Measurements from ENCODE around the gene TERT. TPM values are rescaled to one million over a fixed set of nuclear protein-coding genes. Genes with fewer than 3 reads are reported as not detected.

Gene TERT
- total RNA-seq, 1 donor from 2014 or later: not detected

- intact Hi-C loops (cut with DNase I): no loop called here
- DNase-seq (ENCODE audit: missing footprints) (peak; percentile 44), ATAC-seq (no peak)
Measured at GRCh38 chr5:1218351-1219080, 76.4 kb downstream of the TERT start.

GRCh38 chr5:1217596-1218206 is 77.2 kb downstream of the TERT start:
- ATAC-seq (no peak), DNase-seq (ENCODE audit: missing footprints) (peak; percentile 25)
- intact Hi-C loops (cut with DNase I): no loop called here

- DNase-seq (ENCODE audit: missing footprints) (peak; percentile 60), ATAC-seq (no peak)
- intact Hi-C loops (cut with DNase I): no loop called here
Measured at GRCh38 chr5:1216918-1217295, 78.0 kb downstream of the TERT start.

- DNase-seq (ENCODE audit: missing footprints) (peak; percentile 52), ATAC-seq (no peak)
- intact Hi-C loops (cut with DNase I): no loop called here
Measured at GRCh38 chr5:1216211-1216917, 78.5 kb downstream of the TERT start.

GRCh38 chr5:1215320-1216096 is 79.4 kb downstream of the TERT start:
- DNase-seq (ENCODE audit: missing footprints): no peak
- intact Hi-C loops (cut with DNase I): no loop called here
- no peak for ATAC-seq

- no peak for DNase-seq (ENCODE audit: missing footprints)
- ATAC-seq: no peak
- intact Hi-C loops (cut with DNase I): no loop called here
Measured at GRCh38 chr5:1214936-1215220, 80.0 kb downstream of the TERT start.

GRCh38 chr5:1214163-1214935 is 80.5 kb downstream of the TERT start:
- no peak for DNase-seq (ENCODE audit: missing footprints)
- intact Hi-C loops (cut with DNase I): no loop called here
- ATAC-seq: no peak

DNA sequence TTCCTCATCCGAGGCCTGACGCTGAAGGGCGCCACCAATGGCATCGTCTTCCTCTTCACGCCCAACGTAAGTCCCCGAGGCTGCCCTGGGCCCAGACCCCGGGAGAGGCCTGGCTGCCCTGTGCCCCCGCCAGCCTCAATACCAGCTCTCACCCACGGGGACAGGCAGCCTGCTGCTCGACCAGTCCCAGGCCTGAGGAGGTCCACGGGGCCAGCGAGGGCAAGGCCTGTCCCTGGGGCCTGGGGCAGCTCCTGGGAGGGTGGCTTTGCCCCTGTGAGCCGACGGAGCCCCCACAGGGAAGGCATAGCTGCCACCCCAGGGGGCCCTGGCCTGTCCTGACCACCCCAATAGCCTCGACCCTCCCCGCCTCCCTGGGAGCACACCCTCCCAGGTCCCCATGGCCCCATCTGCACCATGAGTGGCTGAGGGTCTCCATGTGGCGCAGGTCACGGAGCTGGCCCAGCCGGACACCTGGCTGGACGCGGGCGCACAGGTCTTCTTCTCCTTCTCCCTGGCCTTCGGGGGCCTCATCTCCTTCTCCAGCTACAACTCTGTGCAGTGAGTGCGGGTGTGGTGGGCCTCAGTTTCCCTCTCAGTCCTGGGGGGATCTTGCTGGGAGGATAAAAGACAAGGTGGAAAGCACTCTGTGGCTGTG is 81.2 kb downstream of the TERT start:
- no peak for ATAC-seq
- no peak for DNase-seq (ENCODE audit: missing footprints)
- intact Hi-C loops (cut with DNase I): no loop called here

DNA sequence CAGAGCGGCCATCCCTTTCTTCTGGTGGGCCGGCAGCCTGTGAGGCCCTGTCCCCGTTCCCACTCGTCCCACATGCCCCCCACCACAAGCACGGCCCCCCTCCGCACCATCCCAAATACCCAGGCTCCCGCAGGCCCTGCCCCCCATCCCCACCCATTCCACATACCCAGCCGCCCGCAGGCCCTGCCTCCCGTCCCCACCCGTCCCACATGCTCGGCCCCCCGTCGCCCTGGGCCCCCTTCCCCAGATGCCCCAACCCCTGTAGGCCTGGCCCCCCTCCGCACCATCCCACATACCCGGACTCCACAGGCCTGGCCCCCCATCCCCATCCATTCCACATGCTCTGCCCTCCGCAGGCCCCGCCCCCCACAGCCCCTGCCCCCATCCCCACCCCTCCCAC is 82.0 kb downstream of the TERT start:
- DNase-seq (ENCODE audit: missing footprints) (no peak), ATAC-seq (no peak)
- intact Hi-C loops (cut with DNase I): no loop called here

GRCh38 chr5:1212271-1212670 is 82.6 kb downstream of the TERT start:
- no peak for DNase-seq (ENCODE audit: missing footprints)
- ATAC-seq: no peak
- intact Hi-C loops (cut with DNase I): no loop called here

DNA sequence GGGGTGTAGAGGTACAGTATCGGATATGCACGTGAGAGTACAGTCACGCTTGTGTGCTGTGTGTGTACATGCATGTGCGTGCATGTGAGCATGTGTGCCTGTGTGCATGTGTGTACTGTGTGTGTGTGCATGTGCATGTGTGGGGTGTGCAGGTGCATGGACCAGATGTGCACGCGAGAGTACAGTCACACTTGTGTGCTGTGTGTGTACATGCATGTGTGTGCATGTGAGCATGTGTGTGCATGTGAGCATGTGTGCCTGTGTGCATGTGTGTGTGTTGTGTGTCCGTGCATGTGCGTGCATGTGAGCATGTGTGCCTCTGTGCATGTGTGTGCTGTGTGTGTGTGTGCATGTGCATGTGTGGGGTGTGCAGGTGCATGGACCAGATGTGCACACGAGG is 83.2 kb downstream of the TERT start:
- no peak for DNase-seq (ENCODE audit: missing footprints)

DNA sequence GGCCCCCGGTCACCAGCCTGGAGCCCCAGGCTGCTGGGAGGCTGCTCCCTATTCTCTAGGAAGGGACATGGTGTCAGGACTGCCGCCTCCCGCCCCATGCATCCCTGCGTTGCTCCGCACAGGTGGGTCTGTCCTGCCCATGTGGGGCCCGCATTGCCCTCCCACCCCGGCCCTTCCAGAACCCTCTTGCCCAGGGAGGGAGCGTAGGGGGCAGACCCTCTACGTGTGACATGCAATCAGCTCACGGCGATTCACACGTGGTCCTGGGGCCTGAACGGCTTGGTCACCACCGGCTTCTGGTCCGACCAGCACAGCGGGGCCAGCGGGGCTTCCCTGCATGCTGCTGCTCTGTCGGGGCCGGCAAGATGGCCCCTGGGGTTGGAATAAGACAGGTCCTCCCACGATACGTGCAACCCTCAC is 84.0 kb downstream of the TERT start:
- ATAC-seq (no peak), DNase-seq (ENCODE audit: missing footprints) (no peak)
- intact Hi-C loops (cut with DNase I): no loop called here

More for the DNA sequence above, 83.2 kb downstream of the TERT start:
- ATAC-seq: no peak
- intact Hi-C loops (cut with DNase I): no loop called here

DNA sequence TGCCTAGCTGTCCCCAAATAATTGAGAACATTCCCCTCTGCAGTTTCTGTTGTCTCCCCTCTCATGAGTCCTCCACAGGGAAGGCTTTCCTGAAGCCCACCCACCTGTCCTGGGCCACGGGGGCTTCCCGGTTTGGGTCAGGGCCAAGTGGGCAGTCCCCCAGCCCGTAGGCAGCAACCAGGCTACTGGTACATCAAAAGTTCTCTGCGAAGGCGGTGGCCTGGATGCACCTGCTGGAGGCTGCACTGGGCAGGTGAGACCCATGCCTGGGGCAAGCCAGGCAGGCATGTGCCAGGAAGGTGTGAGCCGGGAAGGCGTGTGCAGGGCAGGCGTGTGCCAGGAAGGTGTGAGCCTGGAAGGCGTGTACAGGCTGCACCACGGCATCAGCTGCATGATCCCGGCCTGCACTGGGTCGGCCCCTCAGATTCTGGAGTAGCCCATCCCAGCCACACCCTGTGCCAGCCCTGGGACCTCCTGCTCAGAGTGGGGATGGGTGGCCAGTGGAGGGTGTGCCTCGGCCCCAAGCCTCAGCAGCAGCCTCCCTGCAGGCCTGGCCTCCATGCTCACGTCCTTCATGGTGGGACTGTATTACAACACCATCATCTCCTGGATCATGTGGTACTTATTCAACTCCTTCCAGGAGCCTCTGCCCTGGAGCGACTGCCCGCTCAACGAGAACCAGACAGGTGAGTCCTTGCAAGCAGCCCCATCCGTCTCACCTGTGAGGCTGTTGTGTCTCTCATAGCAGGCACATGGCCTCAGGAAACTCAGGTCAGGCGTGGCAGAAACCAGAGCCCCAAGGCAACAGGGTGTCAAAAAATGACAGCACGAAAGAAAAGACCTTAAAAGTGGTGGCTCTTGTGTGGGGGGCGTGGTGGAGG is 84.7 kb downstream of the TERT start:
- intact Hi-C loops (cut with DNase I): no loop called here
- DNase-seq (ENCODE audit: missing footprints) (no peak), ATAC-seq (no peak)

GRCh38 chr5:1209489-1209852 is 85.4 kb downstream of the TERT start:
- DNase-seq (ENCODE audit: missing footprints): no peak
- no peak for ATAC-seq
- intact Hi-C loops (cut with DNase I): no loop called here

- intact Hi-C loops (cut with DNase I): no loop called here
- no peak for DNase-seq (ENCODE audit: missing footprints)
- no peak for ATAC-seq
Measured at GRCh38 chr5:1208743-1209488, 86.0 kb downstream of the TERT start.

DNA sequence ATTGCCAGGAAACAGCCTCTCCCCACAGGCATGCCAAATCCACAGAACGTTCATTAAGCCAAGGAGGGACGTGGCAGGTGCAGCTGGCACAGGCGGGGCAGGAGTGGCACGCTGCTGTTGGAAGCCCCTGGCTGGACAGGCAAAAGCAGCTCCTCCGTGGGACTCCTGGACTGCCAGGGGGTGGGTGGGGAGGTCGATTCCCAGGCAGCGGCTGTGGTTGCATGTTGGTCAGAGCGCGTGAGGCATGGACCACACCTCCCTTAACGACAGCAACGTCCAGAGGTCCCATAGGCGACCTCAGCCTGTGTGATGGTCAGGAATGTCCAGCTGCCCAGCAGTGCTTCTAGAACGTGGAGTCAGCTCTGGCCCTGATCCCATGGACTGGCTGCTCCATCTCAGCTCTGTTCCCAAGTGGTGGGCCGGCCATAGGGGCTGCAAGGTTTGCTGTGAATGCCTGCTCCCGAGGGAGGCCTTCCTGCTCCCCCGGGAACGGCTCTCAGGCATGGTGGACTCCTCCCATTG is 86.6 kb downstream of the TERT start:
- ATAC-seq: no peak
- intact Hi-C loops (cut with DNase I): no loop called here
- peak; percentile 37 for DNase-seq (ENCODE audit: missing footprints)

DNA sequence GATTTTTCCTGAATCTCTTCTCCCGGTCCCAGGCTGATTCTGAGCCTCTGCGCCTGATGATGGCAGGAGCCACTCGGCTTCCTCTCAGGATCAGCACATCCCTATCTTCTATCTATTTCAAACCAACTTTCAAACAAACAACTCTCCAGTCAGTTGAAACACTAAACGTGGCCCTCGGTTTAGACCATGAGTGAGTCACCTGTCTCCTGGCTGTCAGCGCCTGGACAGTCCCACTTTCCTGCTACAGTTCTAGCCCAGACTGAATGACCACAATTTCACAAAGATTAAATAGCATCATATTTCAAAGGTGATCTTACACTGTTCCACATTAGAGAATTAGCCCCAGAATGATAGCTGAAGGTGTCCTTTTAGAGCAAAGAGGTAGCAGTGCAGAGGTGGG is 87.3 kb downstream of the TERT start:
- ATAC-seq (no peak), DNase-seq (ENCODE audit: missing footprints) (peak; percentile 21)
- intact Hi-C loops (cut with DNase I): no loop called here

Measured in Right ventricle myocardium inferior (tissue), 1 donor.